ENCODE data around the gene CYSRT1.

CYSRT1 gene

DNA sequence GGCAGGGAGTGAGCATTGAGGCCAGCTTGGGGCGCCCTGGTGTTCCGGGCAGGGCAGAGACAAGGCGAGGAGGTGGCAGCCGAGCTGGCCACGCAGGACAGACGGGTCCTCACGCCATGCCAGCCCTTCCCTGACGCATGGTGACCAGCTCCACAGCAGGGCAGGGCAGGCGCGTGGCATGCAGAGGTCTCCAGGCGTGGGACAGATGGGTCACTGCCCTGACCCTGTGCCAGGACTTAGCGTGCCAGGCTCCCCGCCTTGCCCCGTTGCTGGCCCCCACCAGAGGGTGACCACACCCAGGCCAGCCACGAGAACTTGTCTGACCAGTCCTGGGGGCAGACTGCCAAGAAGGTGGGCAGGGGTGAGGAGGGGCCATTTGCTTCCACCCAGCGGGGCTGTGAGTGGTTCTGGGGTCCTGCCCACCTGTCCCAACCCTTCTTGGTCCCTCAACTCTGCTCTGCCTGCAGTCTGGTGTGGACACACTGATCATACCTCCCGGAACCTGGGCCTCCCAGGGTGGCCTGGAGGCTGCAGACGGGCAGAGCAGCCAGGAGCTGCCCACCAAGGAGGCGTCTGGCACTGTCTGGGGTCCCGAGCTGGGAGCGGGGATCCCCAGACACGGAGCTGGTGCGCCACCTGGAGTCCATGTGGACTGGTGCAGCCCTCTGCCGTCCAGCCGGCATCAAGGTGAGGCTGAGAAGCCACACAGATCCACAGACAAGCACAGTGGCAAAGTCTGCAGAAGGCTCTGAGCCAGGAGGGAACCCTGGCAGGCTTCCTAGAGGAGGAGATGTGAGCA, 2.3 kb downstream of the CYSRT1 start, which contains the start of gene RNF224:
Gene RNF224, plus strand, starts transcription at position 449 of the 799 bp plus-strand sequence. CDS start 834 bp downstream, outside the sequence.
- peak; percentile 88 for DNase-seq (ENCODE audit: low spot score)

DNA sequence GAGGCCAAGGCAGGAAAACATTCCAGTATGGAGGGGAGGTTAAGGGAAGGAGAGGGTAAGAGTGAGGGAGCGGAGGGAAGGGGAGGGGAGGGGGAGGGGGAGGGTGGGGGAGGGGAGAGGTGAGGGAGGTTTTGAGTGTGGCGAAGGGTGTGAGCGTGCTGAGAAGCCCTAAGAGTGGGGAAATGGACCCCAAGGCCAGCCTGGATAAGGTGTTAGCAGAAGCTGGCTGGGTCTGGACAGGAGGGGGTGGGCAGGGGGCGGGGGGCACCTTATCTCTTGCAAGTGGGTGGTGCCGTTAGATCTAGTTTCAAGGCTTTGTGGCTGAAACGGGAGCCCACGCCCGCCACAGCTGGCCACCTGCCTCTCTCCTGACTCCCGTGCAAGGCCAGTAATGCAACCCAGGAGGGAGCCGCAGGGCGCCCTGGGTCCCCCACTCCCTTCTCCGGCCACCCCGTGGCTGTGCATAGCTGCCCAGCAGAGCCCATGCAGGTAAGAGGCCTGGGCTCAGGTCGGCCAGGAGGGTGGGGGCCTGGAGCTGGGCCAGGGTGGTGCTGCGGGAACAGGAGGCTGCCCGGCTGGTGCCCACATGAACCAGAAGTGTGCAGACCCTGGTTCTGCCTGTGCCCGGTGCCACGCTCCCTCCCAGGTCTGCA, 3.0 kb downstream of the CYSRT1 start:
- no peak for DNase-seq (ENCODE audit: low spot score)

DNA sequence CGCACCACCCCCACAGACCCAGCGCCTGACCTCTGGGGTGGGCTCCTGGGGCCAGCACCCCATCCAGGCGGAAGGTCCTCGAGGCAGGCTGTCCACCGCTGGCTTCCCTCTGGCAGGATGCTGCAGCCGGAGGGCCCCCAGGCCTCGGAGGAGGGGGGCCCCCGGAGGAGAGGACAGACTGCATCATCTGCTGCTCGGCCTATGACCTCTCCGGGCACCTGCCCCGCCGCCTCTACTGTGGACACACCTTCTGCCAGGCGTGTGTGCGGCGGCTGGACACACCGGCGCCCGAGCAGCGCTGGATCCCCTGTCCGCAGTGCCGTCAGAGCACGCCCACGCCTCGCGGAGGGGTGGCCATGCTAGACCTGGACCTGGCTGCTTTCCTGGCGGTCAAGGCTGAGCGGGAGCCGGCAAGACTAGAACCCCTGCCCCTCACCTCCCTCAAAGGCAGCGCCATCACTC, 3.6 kb downstream of the CYSRT1 start:
- no peak for DNase-seq (ENCODE audit: low spot score)

DNA sequence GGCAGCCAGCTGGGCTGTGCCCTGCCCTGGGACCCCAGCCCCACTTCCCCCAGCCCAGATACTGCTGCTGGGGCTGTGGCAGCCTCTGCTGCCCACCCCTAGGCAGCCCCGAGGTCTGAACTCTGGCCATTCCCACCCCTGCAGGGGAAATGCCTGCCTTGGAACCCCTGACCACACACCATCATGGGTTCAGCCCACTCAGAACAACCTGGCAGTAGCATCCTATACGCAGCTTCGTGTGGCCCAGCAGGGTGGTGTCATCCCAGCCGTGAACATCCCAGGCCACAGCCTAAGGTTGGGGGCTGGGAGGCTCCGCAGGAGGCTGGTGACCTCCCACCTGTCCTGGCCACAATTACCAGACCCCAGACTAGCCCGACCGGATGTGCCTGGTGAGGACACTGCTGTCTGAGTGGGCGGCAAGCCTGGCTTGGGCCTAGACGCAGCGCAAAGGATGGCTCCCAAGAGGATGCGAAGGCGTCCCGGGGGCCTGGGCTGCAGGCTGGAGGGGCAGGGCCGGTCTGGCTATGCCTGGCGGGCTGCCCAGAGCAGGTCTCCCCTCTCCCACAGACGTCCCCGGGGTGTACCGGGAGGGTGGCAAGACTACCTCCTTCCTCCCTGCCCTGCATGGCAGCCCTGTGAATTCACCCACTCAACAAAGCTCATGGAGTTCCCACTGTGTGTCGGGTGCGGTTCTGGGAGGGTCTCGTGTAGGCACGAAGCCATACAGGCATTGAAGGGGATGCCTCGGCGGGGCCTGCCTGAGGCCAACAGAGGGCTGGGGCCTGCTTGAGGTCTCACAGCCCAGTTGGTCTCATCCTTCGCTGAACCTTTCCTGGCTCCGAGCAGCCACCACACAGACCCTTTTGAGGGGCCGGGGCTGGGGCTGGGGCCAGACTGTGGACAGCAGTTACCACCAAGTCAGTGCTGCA, 4.3 kb downstream of the CYSRT1 start:
- no peak for DNase-seq (ENCODE audit: low spot score)

DNA sequence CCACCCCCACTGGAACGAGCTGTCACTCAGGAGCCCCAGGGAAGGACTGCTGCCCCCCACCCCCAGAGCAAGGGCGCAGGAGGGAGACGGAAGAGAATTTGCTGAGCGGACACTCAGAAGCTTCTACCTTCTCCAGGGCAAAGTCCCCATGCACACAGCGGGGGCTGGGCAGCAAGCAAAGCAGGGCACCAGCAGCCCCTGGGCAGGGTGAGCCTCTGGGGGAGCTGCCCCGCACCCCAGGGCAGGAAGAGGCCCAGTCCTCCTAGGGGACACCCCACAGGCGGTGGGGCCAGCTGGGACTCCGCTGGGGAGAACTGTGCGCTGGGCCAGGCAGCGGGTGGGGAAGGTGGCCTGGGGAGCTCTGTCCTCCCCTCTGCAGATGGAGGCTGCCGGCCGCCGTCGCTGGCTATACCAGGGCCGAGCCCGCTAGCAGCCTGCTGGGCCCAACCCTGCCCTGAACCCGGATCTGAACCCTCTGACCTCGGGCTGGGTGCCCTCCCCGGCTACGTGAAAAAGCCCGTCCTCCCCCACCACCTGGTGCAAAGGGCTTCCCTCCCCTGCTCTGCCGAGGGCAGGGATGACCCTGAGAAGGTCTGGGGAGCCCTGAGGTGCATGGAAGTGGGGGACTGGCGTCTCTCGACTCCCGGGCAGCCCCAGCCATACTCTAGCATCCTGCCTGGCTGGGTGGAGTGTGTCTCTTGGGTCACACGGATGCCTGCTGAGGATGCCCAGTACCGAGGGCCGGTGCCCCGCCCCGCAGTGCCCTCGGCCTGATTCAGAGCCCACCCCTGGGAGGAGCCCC, 5.1 kb downstream of the CYSRT1 start:
- DNase-seq (ENCODE audit: low spot score) = no peak

DNA sequence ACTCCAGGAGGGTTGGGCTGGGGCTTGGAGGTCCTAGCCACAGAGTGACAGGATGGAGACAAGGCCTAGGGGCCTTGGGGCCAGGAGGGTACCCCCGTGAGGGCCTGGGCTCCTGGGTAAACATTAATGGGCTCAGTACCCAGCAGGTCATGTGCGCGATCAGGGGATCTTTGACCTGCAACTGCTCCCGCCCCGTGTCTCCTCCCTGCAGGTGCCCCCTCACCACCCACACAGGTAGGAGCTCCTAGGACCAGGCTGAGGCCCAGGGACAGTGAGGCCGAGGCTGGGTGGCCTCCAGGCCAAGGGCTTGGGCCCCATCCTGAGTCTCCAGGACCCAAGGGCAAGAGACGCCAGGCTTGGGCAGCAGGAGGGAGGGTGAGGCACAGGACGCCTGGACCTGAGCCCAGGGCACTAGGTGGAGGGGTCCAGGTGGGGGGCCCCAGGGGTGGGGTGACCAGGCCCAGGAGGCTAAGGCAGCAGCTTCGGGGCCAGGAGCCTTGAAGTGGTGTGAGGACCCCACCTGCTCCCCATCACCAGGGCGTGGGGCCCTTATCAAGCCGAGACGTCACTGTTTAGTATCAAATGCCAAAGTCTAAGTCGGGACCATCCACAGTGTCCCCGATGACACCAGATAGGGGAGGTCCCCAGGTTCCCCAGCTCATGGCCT, 5.9 kb downstream of the CYSRT1 start, which contains the start of gene SLC34A3:
Gene SLC34A3, plus strand, starts transcription at position 197 of the 667 bp plus-strand sequence. CDS start 802 bp downstream, outside the sequence.
- DNase-seq (ENCODE audit: low spot score) = no peak

DNA sequence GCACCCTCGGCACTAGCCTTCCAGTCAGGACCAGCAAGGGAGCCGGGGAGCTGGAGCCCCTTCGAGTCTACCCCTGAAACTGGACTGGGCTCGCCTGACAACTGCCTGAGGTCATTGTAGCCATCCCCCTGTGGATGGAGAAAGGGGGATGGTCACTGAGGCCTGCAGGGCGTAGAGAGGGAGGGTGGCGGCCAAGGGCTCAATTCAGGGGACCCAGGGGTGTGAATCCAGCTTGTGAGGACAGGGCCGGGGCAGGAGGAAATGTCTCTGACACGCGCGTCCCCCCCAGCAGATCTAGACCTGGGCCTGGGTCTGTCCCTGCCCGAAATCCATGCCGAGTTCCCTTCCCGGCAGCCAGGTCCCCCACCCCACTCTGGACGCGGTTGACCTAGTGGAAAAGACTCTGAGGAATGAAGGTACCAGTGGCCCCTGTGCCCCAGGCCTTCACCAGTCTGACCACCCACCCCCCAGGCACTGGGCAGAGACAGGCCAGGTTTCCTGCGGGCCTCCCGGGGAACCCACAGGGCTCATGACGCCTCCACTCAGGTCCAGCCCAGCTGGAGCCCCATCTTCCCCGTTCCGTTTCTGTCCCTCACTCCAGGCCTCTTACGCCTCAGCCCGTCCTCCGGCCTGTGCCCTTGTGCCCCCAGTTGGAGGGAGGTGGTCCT, 6.5 kb downstream of the CYSRT1 start:
- DNase-seq (ENCODE audit: low spot score) = no peak

DNA sequence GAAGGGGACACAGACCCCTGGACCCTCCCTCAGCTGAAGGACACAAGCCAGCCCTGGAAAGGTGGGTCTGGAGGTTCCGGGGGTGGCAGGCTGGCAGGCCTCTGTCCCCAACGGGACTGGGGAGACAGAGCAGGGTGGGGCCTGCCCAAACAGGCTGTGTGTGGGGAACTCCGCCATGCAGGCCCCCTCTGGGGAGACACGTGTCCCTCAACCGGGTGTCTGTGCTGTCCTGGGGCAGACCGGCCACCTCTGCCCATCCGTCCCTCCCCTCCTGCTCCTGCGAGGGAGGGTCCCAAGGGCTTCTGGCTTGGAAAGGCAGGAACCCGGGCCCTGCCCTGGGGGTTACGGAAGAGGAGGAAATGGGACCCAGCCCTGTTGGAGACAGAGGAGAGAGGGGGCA, 7.1 kb downstream of the CYSRT1 start:
- no peak for DNase-seq (ENCODE audit: low spot score)

DNA sequence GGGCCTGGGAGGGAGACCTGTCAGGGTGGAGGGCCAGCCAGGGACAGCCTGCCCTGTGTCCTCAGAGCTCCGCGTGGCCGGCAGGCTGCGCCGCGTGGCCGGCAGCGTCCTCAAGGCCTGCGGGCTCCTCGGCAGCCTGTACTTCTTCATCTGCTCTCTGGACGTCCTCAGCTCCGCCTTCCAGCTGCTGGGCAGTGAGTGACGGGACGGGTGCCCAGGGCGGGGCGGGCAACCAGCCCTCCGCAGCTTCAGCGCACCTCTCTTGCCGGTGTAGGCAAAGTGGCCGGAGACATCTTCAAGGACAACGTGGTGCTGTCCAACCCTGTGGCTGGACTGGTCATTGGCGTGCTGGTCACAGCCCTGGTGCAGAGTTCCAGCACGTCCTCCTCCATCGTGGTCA, 7.5 kb downstream of the CYSRT1 start:
- DNase-seq (ENCODE audit: low spot score) = no peak

DNA sequence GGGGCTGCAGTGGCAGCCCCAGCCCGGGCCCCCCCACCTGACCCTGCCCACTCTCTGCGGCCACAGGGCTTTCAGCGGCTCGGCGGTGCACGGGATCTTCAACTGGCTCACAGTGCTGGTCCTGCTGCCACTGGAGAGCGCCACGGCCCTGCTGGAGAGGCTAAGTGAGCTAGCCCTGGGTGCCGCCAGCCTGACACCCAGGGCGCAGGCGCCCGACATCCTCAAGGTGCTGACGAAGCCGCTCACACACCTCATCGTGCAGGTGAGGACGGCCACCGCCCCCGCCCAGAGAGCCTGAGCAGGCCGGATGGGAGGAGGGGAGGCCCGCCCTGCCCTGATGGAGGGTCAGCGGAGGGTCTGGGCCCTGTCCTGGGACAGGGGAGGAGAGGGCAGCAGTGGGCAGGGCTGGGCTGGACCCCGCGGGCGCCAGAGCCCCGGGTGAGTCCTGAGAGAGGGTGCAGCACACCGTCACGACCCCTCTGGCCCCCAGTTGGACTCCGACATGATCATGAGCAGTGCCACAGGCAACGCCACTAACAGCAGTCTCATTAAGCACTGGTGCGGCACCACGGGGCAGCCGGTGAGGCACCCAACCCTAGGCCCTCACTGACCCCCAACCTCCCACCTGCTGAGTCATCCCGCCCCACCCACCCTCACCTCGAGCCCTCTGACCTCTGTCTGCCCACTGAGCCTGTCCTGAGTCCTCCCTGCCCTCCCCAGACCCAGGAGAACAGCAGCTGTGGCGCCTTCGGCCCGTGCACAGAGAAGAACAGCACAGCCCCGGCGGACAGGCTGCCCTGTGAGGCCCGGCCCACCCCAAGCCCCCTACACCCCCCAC, 8.4 kb downstream of the CYSRT1 start:
- no peak for DNase-seq (ENCODE audit: low spot score)

DNA sequence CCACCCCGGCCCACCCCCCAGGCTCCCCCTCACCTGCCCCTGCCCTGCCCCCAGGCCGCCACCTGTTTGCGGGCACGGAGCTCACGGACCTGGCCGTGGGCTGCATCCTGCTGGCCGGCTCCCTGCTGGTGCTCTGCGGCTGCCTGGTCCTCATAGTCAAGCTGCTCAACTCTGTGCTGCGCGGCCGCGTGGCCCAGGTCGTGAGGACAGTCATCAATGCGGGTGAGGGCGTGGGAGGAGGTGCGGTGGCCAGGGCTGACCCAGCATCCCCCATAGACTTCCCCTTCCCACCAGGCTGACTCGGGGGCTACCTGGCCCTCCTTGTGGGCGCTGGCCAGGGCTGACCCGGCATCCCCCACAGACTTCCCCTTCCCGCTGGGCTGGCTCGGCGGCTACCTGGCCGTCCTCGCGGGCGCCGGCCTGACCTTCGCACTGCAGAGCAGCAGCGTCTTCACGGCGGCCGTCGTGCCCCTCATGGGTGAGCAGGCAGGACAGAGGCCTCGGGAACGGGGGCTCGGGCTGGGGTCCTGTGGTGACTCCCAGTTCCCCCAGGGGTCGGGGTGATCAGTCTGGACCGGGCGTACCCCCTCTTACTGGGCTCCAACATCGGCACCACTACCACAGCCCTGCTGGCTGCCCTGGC, 9.2 kb downstream of the CYSRT1 start:
- DNase-seq (ENCODE audit: low spot score) = no peak

DNA sequence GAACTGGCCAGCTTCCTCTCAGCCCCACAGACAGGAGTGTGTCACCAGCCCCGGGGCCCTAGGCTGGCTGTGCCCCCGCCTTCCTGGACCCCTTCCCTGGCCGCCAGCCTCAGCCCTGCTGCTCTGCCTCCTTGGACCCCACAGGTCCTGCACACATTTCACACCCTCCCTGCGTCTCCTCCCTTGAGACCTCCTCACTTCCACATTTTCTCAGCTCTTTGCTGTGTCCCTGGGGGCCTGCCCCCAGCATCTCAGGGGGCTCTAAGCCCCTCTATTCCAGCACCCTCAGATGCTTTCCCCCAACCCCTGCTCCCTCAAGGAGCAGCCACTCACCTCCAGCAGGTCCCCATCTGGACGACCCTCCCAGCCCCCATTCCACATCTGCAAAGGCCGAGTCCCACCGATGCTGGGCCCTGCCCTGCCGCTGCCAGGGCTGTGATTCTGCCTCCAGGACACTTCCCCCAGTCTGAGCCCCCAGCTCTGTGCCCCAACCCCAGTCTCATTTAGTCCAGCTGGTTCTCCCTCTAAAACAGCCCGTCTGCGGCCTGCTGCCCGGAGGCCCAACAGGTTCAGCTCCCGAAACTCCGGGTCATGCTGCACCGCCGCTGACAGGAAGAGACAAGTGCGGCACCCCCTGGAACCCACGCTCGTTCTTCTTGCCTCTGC, 9.9 kb downstream of the CYSRT1 start:
- no peak for DNase-seq (ENCODE audit: low spot score)

DNA sequence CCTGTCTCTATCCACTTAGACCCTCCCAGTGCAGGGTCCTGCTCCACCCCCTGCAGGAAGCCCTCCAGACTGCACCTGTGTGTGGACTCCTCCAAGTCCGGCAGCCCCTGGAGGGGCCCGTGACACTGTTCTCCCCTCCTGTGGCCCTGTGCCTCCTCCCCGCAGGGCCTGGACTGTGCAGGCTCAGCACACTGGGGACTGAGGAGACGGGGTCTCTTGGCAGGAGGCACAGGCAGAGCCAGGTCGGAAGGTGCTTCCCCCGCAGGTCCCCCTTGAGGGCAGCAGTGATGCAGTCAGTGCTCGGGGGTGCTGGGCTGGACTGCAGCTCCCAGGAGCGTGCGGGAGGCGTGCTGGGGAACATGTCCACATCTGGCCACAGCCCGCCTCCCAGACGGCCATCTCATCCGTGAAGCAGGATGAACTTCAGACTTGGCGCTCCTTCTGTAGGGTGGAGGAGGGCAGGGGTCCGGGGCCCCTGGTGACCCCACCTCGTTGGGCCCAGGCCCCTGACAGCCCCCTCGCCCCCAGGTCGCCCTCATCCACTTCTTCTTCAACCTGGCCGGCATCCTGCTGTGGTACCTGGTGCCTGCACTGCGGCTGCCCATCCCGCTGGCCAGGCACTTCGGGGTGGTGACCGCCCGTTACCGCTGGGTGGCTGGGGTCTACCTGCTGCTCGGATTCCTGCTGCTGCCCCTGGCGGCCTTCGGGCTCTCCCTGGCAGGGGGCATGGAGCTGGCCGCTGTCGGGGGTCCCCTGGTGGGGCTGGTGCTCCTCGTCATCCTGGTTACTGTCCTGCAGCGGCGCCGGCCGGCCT, 10.7 kb downstream of the CYSRT1 start:
- no peak for DNase-seq (ENCODE audit: low spot score)

DNA sequence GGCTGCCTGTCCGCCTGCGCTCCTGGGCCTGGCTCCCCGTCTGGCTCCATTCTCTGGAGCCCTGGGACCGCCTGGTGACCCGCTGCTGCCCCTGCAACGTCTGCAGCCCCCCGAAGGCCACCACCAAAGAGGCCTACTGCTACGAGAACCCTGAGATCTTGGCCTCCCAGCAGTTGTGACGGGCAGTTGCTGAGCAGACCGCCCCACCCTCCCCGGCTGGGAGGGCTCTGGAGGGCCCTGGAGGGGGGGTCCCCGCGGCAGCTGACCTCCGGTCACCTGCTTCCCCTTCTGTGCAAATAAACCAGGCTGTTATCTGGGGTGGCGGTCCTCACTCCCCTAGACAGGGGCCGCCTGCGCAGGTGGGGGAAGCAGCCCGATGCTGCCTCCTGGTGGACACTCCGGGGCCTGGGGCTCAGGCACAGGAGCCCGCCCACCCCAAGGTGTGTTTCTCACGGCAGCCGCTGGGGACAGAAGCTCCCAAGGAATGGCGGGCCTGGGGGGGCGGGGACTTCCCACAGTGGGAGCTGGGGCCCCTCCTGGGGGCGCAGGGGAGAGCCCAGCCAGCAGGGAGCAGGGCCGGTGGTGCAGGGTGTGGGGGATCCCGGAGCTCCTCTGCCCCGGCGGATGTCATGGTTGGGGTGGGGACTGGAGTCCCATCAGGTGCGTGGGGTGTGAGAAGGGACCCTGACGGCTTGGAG, 11.4 kb downstream of the CYSRT1 start:
- DNase-seq (ENCODE audit: low spot score) = peak; percentile 93

DNA sequence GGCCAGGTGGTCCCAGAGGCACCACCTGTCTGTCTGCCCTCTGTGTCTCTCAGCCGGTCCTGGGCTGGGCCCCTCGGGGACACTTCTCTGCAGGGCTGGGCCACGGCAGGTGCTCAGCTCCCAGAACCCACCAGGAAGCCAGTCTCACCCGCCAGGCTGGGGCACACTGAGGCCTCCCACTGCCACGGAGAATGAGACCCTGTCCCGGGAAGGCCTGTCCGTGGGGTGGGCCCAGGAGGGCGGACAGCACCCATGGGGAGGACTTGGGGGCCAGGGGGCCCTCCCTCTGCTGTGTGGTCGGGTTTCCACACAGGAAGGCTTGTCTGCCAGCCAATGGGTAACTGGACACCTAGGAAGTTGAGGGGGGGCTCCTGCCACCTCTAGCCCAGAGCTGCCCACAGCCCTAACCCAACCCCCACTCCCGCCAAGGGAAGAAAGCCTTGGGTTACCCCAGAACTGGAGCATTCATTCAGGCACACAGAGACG, 12.0 kb downstream of the CYSRT1 start:
- DNase-seq (ENCODE audit: low spot score) = no peak

Data from ecto neural progenitor cell (in vitro differentiated cells).